A549 (cell line): Measurements from ENCODE around the gene SLC41A1. TPM values are rescaled to one million over a fixed set of nuclear protein-coding genes. Genes with fewer than 3 reads are reported as not detected.

Experiments
- ATAC-seq, 2 experiments: fragments of 200-7000 bp in 1 of 2; fragments of >200 bp in 1 of 2; cut with Nextera tagmentation in 1 of 2; cut with Tn5 transposase in 1 of 2; 3 replicates each; pipeline versions ENCODE4 v1.8.0 to v1.9.1; 2018 to 2020; ENCODE audit warnings: mild to moderate bottlenecking in 1 of 2, moderate library complexity in 1 of 2
- CTCF ChIA-PET: fragments of 300-600 bp; sonication (Branson Sonifier 250); formaldehyde crosslinking; extraction: SDS; loops from one replicate; lab custom pipeline; 2021; ENCODE audit warnings: antibody characterized with exemption, inconsistent platforms; lab: Yijun Ruan, JAX
- POLR2A ChIA-PET: fragments of 350-600 bp; formaldehyde crosslinking; extraction: SDS; loops from one replicate; lab custom pipeline; 2021; ENCODE audit warnings: antibody characterized with exemption, inconsistent platforms; lab: Yijun Ruan, JAX
- DNase-seq, 2 experiments: peaks; one replicate each; pipeline versions ENCODE4 v3.0.0 to v3.0.0-alpha.2; 2011 to 2016; ENCODE audit warnings: low read depth in 1 of 2, low spot score in 1 of 2
- FAIRE-seq: peaks from 2 replicates; lab custom pipeline; 2011; peaks lifted over from hg19 to GRCh38; lab: Jason Lieb, UNC
- H3K27ac ChIP-seq, 2 experiments: fragments of >200 bp; sonication (Bioruptor Twin); formaldehyde crosslinking; 3 replicates each; pipeline ENCODE4 v1.5.1; 2016 to 2017
- H3K4me1 ChIP-seq: fragments of >200 bp; sonication (Bioruptor Twin); formaldehyde crosslinking; 3 replicates; pipeline ENCODE4 v1.6.1; 2016
- H3K4me2 ChIP-seq: fragments of >200 bp; sonication (Bioruptor Twin); formaldehyde crosslinking; 3 replicates; pipeline ENCODE4 v1.6.1; 2016
- H3K4me3 ChIP-seq: fragments of >200 bp; sonication (Bioruptor Twin); formaldehyde crosslinking; 3 replicates; pipeline ENCODE4 v1.5.1; 2016
- H3K9me3 ChIP-seq: fragments of >200 bp; sonication (Bioruptor Twin); formaldehyde crosslinking; 3 replicates; pipeline ENCODE4 v1.6.1; 2016
- BHLHE40 ChIP-seq: IDR thresholded peaks from 2 replicates; pipeline ENCODE4 v1.6.1; 2012; ENCODE audit warnings: low read depth, low read length, inconsistent platforms
- CBX2 ChIP-seq: fragments of 200-600 bp; sonication (generic); IDR thresholded peaks from 2 replicates; pipeline ENCODE4 v1.6.1; 2016; ENCODE audit warnings: low read depth, mild to moderate bottlenecking, borderline replicate concordance
- CBX8 ChIP-seq: fragments of 200-600 bp; sonication (generic); IDR thresholded peaks from 2 replicates; pipeline ENCODE4 v1.6.1; 2016
- CEBPB ChIP-seq, 2 experiments: fragments of >200 bp in 1 of 2; sonication (Bioruptor Twin) in 1 of 2; formaldehyde crosslinking in 1 of 2; IDR thresholded peaks; 2 replicates each; pipeline ENCODE4 v1.6.1; 2012 to 2016
- EHF ChIP-seq: fragments of 250-450 bp; sonication (Bioruptor Pico); IDR thresholded peaks from 2 replicates; pipeline ENCODE4 v1.5.0; 2020; ENCODE audit warnings: mild to moderate bottlenecking
- EHMT2 ChIP-seq: fragments of 200-600 bp; sonication (generic); IDR thresholded peaks from 2 replicates; pipeline ENCODE4 v1.6.1; 2016; ENCODE audit warnings: antibody characterized with exemption, low read depth, mild to moderate bottlenecking, moderate library complexity
- HEYL ChIP-seq: fragments of 250-450 bp; sonication (Bioruptor Pico); IDR thresholded peaks from 2 replicates; pipeline ENCODE4 v1.8.0; 2021; ENCODE audit warnings: mild to moderate bottlenecking, moderate library complexity
- HOXA7 ChIP-seq: fragments of 250-450 bp; sonication (Bioruptor Pico); IDR thresholded peaks from 2 replicates; pipeline ENCODE4 v1.5.0; 2020; ENCODE audit warnings: mild to moderate bottlenecking, moderate library complexity
- HOXB13 ChIP-seq: fragments of 250-450 bp; sonication (Bioruptor Pico); IDR thresholded peaks from 2 replicates; pipeline ENCODE4 v1.5.0; 2020; ENCODE audit warnings: low read depth, mild to moderate bottlenecking, moderate library complexity
- JUN ChIP-seq, 2 experiments: fragments of >200 bp; sonication (Bioruptor Twin); formaldehyde crosslinking; IDR thresholded peaks; 2 replicates in 1 of 2; 3 replicates in 1 of 2; pipeline ENCODE4 v1.6.1; 2016 to 2017
- KDM1A ChIP-seq: fragments of 200-600 bp; sonication (generic); IDR thresholded peaks from 2 replicates; pipeline ENCODE4 v1.6.1; 2016; ENCODE audit warnings: low read depth, mild to moderate bottlenecking
- KDM5A ChIP-seq: fragments of 200-600 bp; sonication (generic); IDR thresholded peaks from 2 replicates; pipeline ENCODE4 v1.6.1; 2016; ENCODE audit warnings: antibody characterized with exemption, mild to moderate bottlenecking
- MAZ ChIP-seq: fragments of 150-350 bp; IDR thresholded peaks from 2 replicates; pipeline ENCODE4 v1.6.1; 2014; ENCODE audit warnings: antibody characterized with exemption, low read depth, low read length, borderline replicate concordance
- NFE2L2 ChIP-seq: fragments of 150-350 bp; conservative IDR thresholded peaks from 2 replicates; pipeline ENCODE4 v1.6.1; 2014; ENCODE audit warnings: low read length
- POLR2A ChIP-seq: IDR thresholded peaks from 2 replicates; pipeline ENCODE4 v1.6.1; 2012; ENCODE audit warnings: mild to moderate bottlenecking, low read length
- RARB ChIP-seq: fragments of 250-450 bp; sonication (Bioruptor Pico); IDR thresholded peaks from 2 replicates; pipeline ENCODE4 v1.8.0; 2021; ENCODE audit warnings: mild to moderate bottlenecking, moderate library complexity
- SMC3 ChIP-seq: fragments of >200 bp; sonication (Bioruptor Twin); formaldehyde crosslinking; IDR thresholded peaks from 3 replicates; pipeline ENCODE4 v1.6.1; 2018; ENCODE audit warnings: inconsistent platforms
- SREBF2 ChIP-seq: fragments of 450-650 bp; IDR thresholded peaks from 2 replicates; pipeline ENCODE4 v1.6.1; 2014; ENCODE audit warnings: mild to moderate bottlenecking, moderate library complexity
- TFCP2L1 ChIP-seq: fragments of 250-450 bp; sonication (Bioruptor Pico); IDR thresholded peaks from 2 replicates; pipeline ENCODE4 v1.5.0; 2021; ENCODE audit warnings: mild to moderate bottlenecking
- WGBS: methylation state at CpG from one replicate; pipeline ENCODE4 v1.1.6; 2017; ENCODE audit errors: missing lambda C conversion rate; 5-methylcytosine and 5-hydroxymethylcytosine counted together
- polyA plus RNA-seq, 4 experiments: library from polyadenylated mRNA; depleted of rRNA in 3 of 4; stranded (reverse); fragments of >200 nt; fragmentation: RNase III in 1 of 4; extraction: RNeasy Plus Mini Kit Qiagen cat#74134 plus additional on column Dnase treatment in 1 of 4; gene quantifications; 2 replicates in 3 of 4; 3 replicates in 1 of 4; pipeline ENCODE4 v1.2.3, GENCODE V29; 2011 to 2017
- TF ChIP-seq, protein P1 (sequence below): fragments of 150-350 bp; IDR thresholded peaks from 2 replicates; pipeline ENCODE4 v1.6.1; 2014; ENCODE audit warnings: low read depth, mild to moderate bottlenecking, low read length
- TF ChIP-seq, protein P2 (sequence below): fragments of 200-600 bp; sonication (generic); IDR thresholded peaks from 2 replicates; pipeline ENCODE4 v1.6.1; 2016; ENCODE audit warnings: antibody characterized with exemption, mild to moderate bottlenecking, moderate library complexity
- TF ChIP-seq, protein P3 (sequence below): fragments of 450-650 bp; IDR thresholded peaks from 2 replicates; pipeline ENCODE4 v1.6.1; 2014; ENCODE audit warnings: antibody characterized with exemption
- TF ChIP-seq, protein P4 (sequence below): fragments of 250-450 bp; sonication (Bioruptor Pico); IDR thresholded peaks from 2 replicates; pipeline ENCODE4 v1.5.0; 2021; ENCODE audit warnings: mild to moderate bottlenecking, moderate library complexity, borderline replicate concordance
- TF ChIP-seq, protein P5 (sequence below): IDR thresholded peaks from 2 replicates; pipeline ENCODE4 v1.6.1; 2012
- TF ChIP-seq, protein P6 (sequence below): fragments of >200 bp; sonication (Bioruptor Twin); formaldehyde crosslinking; IDR thresholded peaks from 2 replicates; pipeline ENCODE4 v1.6.1; 2016
- TF ChIP-seq, protein P7 (sequence below): fragments of 250-450 bp; sonication (Bioruptor Pico); IDR thresholded peaks from 2 replicates; pipeline ENCODE4 v1.5.0; 2020; ENCODE audit warnings: low read depth, mild to moderate bottlenecking, moderate library complexity

The SLC41A1 gene
- polyA plus RNA-seq, 2 of the 4 experiments (the other 2 are of a cell fraction) = 25.6 to 26.0 TPM

DNA sequence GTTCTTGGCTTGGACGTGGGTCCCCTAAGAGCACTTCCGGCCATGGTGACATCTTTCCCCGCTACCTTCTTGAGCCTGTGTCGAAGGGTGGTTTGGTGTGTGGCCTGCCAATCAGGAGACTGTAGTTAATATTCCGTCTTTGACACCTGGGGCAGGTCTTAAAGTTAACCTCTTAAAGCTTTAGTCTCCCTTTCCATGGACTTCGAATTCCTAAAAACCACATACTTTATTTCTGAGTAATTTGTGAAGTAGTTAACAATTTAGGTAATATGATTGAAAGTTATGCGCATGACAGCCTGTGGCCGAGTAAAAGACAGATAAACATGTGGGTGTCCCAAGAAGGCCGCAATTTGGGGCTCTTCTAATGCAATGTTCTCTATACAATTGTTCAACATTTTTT, 27.6 kb downstream of the SLC41A1 start:
- no peak for DNase-seq
- no peak for ATAC-seq
- H3K4me1 ChIP-seq = no peaks in the 10 kb centered on the region
- TF ChIP-seq HOXA7 (CRISPR knock-in tag) (no peak), JUN (IDR thresholded peaks at IDR 0.05) (no peak), CBX2 (no peak), CEBPB (IDR thresholded peaks at IDR 0.05) (no peak), KDM1A (no peak), KDM5A (no peak), CBX8 (no peak), EHF (CRISPR knock-in tag) (no peak)
- TF ChIP-seq, protein P1, sequence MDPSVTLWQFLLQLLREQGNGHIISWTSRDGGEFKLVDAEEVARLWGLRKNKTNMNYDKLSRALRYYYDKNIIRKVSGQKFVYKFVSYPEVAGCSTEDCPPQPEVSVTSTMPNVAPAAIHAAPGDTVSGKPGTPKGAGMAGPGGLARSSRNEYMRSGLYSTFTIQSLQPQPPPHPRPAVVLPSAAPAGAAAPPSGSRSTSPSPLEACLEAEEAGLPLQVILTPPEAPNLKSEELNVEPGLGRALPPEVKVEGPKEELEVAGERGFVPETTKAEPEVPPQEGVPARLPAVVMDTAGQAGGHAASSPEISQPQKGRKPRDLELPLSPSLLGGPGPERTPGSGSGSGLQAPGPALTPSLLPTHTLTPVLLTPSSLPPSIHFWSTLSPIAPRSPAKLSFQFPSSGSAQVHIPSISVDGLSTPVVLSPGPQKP = no peak
- TF ChIP-seq, protein P2, sequence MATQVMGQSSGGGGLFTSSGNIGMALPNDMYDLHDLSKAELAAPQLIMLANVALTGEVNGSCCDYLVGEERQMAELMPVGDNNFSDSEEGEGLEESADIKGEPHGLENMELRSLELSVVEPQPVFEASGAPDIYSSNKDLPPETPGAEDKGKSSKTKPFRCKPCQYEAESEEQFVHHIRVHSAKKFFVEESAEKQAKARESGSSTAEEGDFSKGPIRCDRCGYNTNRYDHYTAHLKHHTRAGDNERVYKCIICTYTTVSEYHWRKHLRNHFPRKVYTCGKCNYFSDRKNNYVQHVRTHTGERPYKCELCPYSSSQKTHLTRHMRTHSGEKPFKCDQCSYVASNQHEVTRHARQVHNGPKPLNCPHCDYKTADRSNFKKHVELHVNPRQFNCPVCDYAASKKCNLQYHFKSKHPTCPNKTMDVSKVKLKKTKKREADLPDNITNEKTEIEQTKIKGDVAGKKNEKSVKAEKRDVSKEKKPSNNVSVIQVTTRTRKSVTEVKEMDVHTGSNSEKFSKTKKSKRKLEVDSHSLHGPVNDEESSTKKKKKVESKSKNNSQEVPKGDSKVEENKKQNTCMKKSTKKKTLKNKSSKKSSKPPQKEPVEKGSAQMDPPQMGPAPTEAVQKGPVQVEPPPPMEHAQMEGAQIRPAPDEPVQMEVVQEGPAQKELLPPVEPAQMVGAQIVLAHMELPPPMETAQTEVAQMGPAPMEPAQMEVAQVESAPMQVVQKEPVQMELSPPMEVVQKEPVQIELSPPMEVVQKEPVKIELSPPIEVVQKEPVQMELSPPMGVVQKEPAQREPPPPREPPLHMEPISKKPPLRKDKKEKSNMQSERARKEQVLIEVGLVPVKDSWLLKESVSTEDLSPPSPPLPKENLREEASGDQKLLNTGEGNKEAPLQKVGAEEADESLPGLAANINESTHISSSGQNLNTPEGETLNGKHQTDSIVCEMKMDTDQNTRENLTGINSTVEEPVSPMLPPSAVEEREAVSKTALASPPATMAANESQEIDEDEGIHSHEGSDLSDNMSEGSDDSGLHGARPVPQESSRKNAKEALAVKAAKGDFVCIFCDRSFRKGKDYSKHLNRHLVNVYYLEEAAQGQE = no peak
- TF ChIP-seq, all 56 proteins: peak for 0
- H3K9me3 ChIP-seq = no peaks in the 10 kb centered on the region
- no peak for FAIRE-seq
- no peak overlapping the region for H3K4me2 ChIP-seq
- WGBS = 86% methylated on average over 9 of the region's 9 CpGs
- ChIA-PET CTCF (interaction anchor here (1.0 to 17.3 kb wide), 7 partner anchors 11 to 197 kb away, joined by 3 to 371 read pairs (median 4); no protein-coding TSS in a partner anchor), POLR2A (no interaction called here)
- no peak overlapping the region for H3K4me3 ChIP-seq
- H3K27ac ChIP-seq = no peak overlapping the region

DNA sequence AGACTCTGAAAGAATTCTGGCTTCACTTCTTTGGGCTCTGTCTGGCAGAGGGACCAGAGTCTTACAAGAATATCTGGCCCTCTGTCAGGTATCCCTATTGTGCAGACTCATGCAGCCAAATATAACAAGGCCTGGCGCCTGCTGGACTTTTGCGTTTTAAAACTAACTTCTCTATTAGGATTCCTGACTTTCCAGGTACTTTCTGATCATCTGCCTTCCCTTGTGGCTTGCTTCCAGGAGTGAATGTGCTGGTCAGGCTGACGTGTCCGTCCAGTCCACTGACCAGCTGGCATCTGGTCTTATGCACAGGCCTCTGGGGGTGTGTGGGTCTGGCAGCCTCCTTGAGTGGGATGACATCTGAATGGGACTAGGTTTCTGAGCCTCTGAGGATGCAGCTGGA, 29.1 kb downstream of the SLC41A1 start:
- Histone ChIP-seq H3K4me2 (no peak overlapping the region), H3K27ac (no peak overlapping the region), H3K9me3 (no peaks in the 10 kb centered on the region), H3K4me3 (no peak overlapping the region), H3K4me1 (no peaks in the 10 kb centered on the region)
- no peak for DNase-seq
- ChIA-PET POLR2A (no interaction called here), CTCF (interaction anchor here (0.6 to 17.3 kb wide), 5 partner anchors 14 to 198 kb away, joined by 3 to 371 read pairs (median 5); no protein-coding TSS in a partner anchor)
- FAIRE-seq = no peak
- ATAC-seq = no peak
- 93% methylated on average over 4 of the region's 4 CpGs for WGBS
- TF ChIP-seq, protein P3, sequence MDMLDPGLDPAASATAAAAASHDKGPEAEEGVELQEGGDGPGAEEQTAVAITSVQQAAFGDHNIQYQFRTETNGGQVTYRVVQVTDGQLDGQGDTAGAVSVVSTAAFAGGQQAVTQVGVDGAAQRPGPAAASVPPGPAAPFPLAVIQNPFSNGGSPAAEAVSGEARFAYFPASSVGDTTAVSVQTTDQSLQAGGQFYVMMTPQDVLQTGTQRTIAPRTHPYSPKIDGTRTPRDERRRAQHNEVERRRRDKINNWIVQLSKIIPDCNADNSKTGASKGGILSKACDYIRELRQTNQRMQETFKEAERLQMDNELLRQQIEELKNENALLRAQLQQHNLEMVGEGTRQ = no peak
- TF ChIP-seq HOXB13 (CRISPR knock-in tag) (no peak), POLR2A (no peak), EHF (CRISPR knock-in tag) (no peak), NFE2L2 (no peak), EHMT2 (no peak), TFCP2L1 (no peak)
- TF ChIP-seq, protein P4, sequence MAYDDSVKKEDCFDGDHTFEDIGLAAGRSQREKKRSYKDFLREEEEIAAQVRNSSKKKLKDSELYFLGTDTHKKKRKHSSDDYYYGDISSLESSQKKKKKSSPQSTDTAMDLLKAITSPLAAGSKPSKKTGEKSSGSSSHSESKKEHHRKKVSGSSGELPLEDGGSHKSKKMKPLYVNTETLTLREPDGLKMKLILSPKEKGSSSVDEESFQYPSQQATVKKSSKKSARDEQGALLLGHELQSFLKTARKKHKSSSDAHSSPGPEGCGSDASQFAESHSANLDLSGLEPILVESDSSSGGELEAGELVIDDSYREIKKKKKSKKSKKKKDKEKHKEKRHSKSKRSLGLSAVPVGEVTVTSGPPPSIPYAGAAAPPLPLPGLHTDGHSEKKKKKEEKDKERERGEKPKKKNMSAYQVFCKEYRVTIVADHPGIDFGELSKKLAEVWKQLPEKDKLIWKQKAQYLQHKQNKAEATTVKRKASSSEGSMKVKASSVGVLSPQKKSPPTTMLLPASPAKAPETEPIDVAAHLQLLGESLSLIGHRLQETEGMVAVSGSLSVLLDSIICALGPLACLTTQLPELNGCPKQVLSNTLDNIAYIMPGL = no peak

DNA sequence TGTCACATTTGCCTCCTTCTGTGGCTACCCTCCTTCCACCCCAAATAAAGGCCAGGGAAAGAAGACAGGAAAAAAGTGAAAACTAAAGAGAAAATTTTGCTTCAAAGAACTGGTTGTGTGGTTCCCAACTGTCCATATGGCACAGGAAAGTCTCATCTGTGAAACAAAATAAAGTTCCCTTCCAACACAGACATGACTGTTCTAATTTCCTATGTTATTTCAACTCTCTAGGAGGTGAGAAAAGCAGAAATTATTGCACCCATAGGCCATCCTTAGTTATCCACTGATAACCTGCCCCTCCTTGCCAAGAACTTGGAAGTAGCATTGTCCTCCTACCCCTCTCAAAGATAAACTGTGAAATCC, 29.6 kb downstream of the SLC41A1 start:
- no peak for DNase-seq
- ATAC-seq = no peak
- H3K9me3 ChIP-seq = no peaks in the 10 kb centered on the region
- H3K4me1 ChIP-seq = no peaks in the 10 kb centered on the region
- H3K4me3 ChIP-seq = no peak overlapping the region
- CTCF ChIA-PET = interaction anchor here (2.3 to 17.3 kb wide), 2 partner anchors 8 to 199 kb away, joined by 25 to 371 read pairs; no protein-coding TSS in a partner anchor
- TF ChIP-seq SREBF2 (no peak), NFE2L2 (no peak), MAZ (no peak), SMC3 (no peak), CBX2 (no peak), BHLHE40 (no peak), HEYL (no peak), RARB (CRISPR knock-in tag) (no peak)
- TF ChIP-seq, protein P5, sequence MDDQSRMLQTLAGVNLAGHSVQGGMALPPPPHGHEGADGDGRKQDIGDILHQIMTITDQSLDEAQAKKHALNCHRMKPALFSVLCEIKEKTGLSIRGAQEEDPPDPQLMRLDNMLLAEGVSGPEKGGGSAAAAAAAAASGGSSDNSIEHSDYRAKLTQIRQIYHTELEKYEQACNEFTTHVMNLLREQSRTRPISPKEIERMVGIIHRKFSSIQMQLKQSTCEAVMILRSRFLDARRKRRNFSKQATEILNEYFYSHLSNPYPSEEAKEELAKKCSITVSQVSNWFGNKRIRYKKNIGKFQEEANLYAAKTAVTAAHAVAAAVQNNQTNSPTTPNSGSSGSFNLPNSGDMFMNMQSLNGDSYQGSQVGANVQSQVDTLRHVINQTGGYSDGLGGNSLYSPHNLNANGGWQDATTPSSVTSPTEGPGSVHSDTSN = no peak
- TF ChIP-seq, protein P6, sequence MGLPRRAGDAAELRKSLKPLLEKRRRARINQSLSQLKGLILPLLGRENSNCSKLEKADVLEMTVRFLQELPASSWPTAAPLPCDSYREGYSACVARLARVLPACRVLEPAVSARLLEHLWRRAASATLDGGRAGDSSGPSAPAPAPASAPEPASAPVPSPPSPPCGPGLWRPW = no peak
- TF ChIP-seq, protein P7, sequence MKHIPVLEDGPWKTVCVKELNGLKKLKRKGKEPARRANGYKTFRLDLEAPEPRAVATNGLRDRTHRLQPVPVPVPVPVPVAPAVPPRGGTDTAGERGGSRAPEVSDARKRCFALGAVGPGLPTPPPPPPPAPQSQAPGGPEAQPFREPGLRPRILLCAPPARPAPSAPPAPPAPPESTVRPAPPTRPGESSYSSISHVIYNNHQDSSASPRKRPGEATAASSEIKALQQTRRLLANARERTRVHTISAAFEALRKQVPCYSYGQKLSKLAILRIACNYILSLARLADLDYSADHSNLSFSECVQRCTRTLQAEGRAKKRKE (CRISPR knock-in tag) = no peak
- H3K4me2 ChIP-seq = no peak overlapping the region
- FAIRE-seq = no peak
- POLR2A ChIA-PET = no interaction called here
- H3K27ac ChIP-seq = no peak overlapping the region
